HS-27A (cell line): Measurements from ENCODE around the gene ZBED5.

Experiments
- DNase-seq: peaks from one replicate; pipeline ENCODE4 v3.0.0-alpha.2; 2012; ENCODE audit warnings: low read depth, missing footprints

ZBED5 gene

DNA sequence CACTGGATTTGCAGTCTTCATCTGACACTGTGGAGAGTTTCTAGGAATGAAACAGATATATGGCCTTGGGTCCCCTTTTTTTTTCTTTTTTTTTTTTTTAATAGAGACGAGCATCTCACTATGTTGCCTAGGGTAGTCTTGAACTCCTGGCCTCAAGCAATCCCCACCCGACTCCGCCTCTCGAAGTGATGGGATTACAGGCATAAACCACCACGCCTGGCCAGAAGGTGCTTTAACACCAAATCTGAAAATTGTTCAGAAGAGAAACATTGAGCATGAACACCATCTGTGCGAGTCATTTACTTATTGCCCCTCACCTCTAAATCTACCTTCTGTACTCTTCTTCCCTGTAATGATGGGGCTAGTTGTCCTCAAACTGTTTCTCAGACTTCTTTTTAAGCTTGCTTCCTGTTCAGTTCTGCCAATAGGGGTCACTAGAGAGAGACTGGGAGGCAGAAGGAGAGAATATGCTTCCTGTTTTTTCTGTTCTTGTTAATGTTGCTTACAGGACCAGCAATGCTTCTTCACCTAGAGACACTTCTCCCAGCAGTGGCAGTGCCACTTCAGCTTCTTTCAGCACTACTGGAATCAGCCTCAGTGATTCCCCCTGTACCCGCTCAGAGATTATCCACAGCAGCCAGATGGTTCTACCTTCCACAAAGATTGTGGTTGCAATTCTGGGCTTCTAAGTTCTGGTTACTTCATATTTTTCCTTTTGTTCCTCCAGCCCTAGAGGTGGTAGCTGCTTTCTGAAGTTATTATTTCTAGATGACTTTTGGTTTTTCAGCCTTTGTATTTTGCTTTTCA lies 20.8 kb upstream of the ZBED5 start:
- DNase-seq = peak; percentile 49

- DNase-seq = no peak
Measured at GRCh38 chr11:10876158-10876557, 18.3 kb upstream of the ZBED5 start.

DNA sequence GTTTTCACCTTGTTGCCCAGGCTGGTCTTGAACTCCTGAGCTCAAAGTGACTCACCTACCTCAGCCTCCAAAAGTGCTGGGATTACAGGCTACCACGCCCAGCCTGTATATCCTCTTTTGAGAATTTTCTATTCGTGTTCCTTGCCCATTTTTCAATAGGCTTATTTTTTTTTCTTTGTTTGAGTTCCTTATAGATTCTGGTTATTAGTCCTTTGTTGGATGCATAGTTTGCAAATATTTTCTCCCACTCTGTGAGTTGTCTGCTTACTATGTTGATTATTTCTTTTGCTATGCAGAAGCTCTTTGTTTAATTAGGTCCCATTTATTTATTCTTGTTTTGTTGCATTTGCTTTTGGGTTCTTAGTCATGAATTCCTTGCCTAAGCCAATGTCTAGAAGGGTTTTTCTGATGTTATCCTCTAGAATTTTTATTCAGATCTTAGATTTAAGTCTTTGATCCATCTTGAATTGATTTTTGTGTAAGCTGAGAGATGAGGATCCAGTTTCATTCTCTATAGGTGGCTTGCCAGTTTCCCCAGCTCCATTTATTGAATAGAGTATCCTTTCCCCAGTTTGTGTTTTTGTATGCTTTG lies 17.7 kb upstream of the ZBED5 start:
- no peak for DNase-seq

GRCh38 chr11:10872097-10872496 lies 14.2 kb upstream of the ZBED5 start:
- DNase-seq = no peak

- no peak for DNase-seq
Measured at GRCh38 chr11:10868352-10868751, 10.5 kb upstream of the ZBED5 start.

GRCh38 chr11:10866893-10867331 lies 9.1 kb upstream of the ZBED5 start:
- no peak for DNase-seq

DNA sequence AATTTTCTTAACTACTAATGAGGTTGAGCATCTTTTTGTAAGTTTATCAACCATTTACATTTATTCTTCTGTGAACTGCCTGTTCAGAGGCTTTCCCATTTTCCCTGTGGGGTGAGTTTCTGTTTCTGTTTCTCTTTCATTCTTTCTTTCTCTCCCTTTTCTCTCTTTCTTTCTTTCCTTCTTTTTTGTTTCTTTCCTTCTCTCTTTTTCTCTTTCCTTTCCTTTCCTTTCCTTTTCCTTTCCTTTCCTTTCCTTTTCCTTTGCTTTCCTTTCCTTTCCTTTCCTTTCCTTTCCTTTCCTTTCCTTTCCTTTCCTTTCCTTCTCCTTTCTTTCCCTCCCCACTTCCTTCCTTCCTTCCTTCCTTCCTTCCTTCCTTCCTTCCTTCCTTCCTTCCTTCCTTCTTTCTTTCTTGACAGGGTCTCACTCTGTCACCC lies 8.0 kb upstream of the ZBED5 start:
- no peak for DNase-seq

- no peak for DNase-seq
Measured at GRCh38 chr11:10864688-10865087, 6.8 kb upstream of the ZBED5 start.

DNA sequence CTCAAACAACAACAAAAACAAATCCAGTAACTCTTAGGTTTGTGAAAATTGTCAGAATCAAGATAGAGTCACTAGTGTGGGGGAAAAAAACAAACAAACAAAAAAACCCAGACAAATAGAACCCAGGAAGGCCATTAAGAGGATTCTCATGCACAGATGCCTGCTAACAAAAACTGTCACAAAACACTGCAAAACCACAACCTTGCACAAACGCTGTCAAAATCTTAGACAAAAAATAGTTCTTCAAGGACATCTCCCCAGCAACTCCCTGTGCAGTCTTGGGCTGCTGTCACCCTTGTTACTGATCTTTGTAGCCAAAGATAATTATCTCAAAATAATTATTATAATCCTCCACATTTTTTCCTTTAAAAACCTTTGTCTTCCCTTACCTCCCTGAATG lies 4.6 kb upstream of the ZBED5 start:
- DNase-seq = no peak

DNA sequence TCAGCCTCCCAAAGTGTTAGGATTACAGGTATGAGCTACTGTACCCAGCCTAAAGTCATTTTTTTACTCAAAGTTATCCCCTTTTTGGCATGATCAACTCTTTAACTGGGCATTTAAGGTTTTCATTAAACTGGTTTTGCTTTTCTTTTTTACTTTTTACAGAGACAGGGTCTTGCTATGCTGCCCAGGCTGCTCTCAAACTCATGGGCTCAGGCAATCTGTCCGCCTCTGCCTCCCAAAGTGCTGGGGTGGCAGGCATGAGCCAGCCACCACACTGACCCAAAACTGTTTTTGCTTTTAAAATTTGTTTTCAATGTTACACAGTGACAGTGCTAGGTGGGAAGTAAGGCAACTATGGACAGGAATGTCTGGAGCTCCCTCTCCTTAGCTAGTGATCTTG lies 3.9 kb upstream of the ZBED5 start:
- DNase-seq = no peak

GRCh38 chr11:10861047-10861446 lies 3.2 kb upstream of the ZBED5 start:
- DNase-seq = no peak

GRCh38 chr11:10858439-10859325 lies 829 bp upstream of the ZBED5 start:
- DNase-seq = peak; percentile 20

DNA sequence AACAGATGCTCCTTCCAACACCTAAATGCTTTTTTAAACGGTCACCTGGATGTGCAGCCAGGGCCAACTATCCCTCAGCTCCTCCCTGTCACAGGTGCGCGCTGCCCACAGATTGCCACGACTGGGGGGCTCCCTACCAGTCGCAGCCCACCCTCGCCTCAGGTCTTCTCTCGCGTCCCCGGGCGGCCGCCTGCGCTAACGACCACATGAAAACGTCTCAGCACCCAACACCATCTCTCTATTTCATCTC lies 469 bp downstream of the ZBED5 start:
- DNase-seq = no peak

- peak; percentile 22 for DNase-seq
Measured at GRCh38 chr11:10856689-10857458, 979 bp downstream of the ZBED5 start.

- no peak for DNase-seq
Measured at GRCh38 chr11:10855295-10855694, 2.6 kb downstream of the ZBED5 start.

- DNase-seq = no peak
Measured at GRCh38 chr11:10847960-10848860, 9.6 kb downstream of the ZBED5 start.

DNA sequence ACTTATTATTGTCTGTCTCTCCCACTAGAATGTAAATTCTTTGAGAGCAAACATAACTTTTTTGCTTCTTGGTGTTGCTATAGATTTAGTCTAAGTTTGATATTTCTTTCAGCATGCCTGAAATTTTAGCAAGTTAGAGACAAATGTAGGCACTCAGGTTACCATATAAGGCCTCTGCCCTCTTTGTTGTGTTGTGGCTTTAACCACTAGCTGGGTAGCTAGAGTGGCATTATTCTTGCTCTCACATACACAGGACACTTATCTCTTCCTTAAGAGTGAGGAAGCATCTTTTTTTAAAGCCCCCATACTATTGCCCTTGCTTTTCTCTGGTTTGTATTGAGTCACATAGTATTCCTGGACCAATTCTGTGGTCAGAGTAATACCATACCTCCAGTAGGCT lies 11.2 kb downstream of the ZBED5 start:
- no peak for DNase-seq

DNA sequence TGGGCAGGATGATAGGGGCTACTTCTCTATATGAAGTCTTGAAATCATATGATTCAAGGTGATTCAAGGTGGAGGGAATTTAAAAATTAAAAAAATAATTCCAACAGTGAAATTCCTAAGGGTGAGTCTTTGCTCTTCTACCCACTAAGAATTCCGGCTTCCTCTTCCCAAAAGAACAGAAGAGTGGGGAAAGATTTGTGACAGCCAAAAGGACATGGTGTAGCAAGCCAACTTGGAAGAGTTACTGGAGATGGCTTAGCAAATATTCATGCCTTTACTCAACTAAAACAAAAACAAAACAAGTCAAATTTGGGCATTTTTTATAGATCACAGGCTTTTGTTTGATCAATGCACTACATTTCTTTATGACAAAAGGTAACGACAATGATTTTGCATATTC lies 12.3 kb downstream of the ZBED5 start:
- DNase-seq = no peak

DNA sequence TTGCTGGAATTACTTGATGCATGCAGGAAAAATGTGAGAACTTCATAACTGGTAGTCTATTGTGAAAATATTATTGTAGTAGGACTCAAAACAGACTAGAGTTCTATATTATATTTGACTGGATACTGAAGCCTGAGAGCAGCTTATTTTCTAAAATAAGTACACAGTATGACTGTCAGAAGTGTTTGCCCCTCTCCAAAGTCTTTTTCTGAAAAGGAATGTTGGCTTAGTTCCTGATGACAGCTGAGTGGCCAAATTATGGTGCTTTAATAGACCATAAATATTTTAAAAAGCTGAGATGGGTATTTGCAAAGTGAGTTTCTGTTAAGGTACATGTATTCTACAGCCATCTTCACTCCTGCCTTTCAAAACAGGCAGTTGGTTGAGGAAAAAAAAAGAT lies 13.1 kb downstream of the ZBED5 start:
- no peak for DNase-seq

DNA sequence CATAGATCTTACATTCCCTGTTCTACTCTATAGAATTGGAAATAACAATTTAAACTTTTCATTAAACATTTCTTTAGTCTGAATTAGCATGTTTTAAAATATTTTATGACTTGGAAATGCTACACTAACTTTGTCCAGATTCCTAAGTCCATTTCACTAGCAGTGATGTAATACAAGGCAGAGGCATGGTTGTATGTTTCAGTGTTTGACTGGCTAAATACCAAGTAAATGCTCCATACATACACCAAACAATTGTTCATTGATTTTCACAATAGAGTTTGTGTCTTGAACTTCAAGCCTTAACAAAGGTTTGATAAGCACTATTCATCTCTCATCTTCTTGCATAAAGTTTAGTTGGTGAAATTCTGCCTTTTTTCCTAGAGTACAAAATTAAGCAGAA lies 13.5 kb downstream of the ZBED5 start:
- DNase-seq = no peak

DNA sequence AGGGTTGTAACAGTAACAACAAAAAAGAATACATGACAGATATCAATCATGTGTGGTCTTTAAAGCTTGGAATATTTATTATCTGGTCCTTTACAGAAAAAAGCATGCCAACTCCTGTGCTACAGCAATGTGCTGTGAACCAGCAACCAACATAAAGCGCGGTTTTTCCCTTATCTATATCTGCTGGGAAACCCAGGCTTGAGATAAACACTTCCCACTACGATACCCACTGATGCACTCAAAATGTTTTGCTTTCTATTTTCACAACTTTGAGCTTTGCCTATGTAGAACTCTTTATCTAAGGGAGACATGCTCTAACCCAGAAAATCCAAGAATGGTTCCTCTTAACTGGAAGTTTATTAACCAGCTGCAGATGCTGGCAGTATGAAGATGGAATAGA lies 19.0 kb downstream of the ZBED5 start:
- DNase-seq = no peak
